HepG2 (cell line): ENCODE measurements around the gene CARHSP1. TPM values are rescaled to one million over a fixed set of nuclear protein-coding genes. Genes with fewer than 3 reads are reported as not detected.

Source experiments
- ATAC-seq: fragments of 200-7000 bp; cut with Tn5 transposase; 3 replicates; pipeline ENCODE4 v1.9.1; 2020; ENCODE audit warnings: mild to moderate bottlenecking, moderate library complexity
- BruUV-seq: library from RNA; stranded (reverse); fragments of 400-500 nt; replicated peaks from 2 replicates; lab custom pipeline; 2021; lab: Mats Ljungman, UMichigan
- CTCF ChIA-PET: fragments of 300-600 bp; formaldehyde crosslinking; extraction: SDS; loops from one replicate; lab custom pipeline; 2021; ENCODE audit warnings: low total read pairs, inconsistent platforms, low intra/inter-chr PET ratio; lab: Yijun Ruan, JAX
- POLR2A ChIA-PET: fragments of 350-600 bp; sonication (Branson Sonifier 250); formaldehyde crosslinking; loops from one replicate; lab custom pipeline; 2020; ENCODE audit warnings: antibody characterized with exemption, inconsistent platforms; lab: Yijun Ruan, JAX
- DNase-seq: peaks from one replicate; pipeline ENCODE4 v3.0.0-alpha.2; 2015; ENCODE audit warnings: low spot score
- FAIRE-seq: peaks from 3 replicates; lab custom pipeline; 2011; peaks lifted over from hg19 to GRCh38; lab: Jason Lieb, UNC
- H2AFZ ChIP-seq: one replicate; pipeline ENCODE4 v1.6.1; 2011; ENCODE audit warnings: low read length, inconsistent platforms
- H3K27ac ChIP-seq: fragments of 300-600 bp; 3 replicates; pipeline ENCODE4 v1.8.0; 2011; ENCODE audit warnings: mixed run types, mild to moderate bottlenecking, mixed read lengths, low read length, inconsistent platforms; ENCODE audit not compliant: insufficient read depth; ENCODE audit errors: extremely low read length
- H3K27me3 ChIP-seq, 2 experiments: fragments of 200-600 bp in 1 of 2; 2 replicates in 1 of 2; 3 replicates in 1 of 2; pipeline versions ENCODE4 v1.6.0 to v1.8.0; 2011; ENCODE audit warnings: low read length in 2 of 2, mild to moderate bottlenecking in 2 of 2, moderate library complexity in 2 of 2, inconsistent platforms in 1 of 2; ENCODE audit not compliant: insufficient read depth in 2 of 2, control insufficient read depth in 1 of 2
- H3K36me3 ChIP-seq, 2 experiments: fragments of 200-600 bp in 1 of 2; replicated peaks in 1 of 2; 2 replicates in 1 of 2; 3 replicates in 1 of 2; pipeline versions ENCODE4 v1.5.1 to v1.8.0; 2011; ENCODE audit warnings: low read length in 2 of 2, inconsistent platforms in 1 of 2; ENCODE audit not compliant: insufficient read depth in 2 of 2, control insufficient read depth in 1 of 2
- H3K4me1 ChIP-seq: 2 replicates; pipeline ENCODE4 v1.5.1; 2012; ENCODE audit warnings: low read length, inconsistent platforms; ENCODE audit not compliant: insufficient read depth
- H3K4me2 ChIP-seq: 2 replicates; pipeline ENCODE4 v1.6.0; 2011; ENCODE audit warnings: low read depth, low read length, inconsistent platforms
- H3K4me3 ChIP-seq, 3 experiments: fragments of 200-600 bp in 1 of 3; sonication (generic), shearing (Covaris generic) in 1 of 3; replicated peaks in 1 of 3; 2 replicates each; pipeline ENCODE4 v1.5.1; 2011 to 2016; ENCODE audit warnings: low read length in 3 of 3, inconsistent platforms in 2 of 3, low read depth in 2 of 3, mild to moderate bottlenecking in 2 of 3, control low read depth in 1 of 3, mixed read lengths in 1 of 3; ENCODE audit not compliant: insufficient read depth in 1 of 3
- H3K79me2 ChIP-seq: one replicate; pipeline ENCODE4 v1.6.1; 2011; ENCODE audit warnings: low read length, inconsistent platforms; ENCODE audit not compliant: insufficient read depth
- H3K9ac ChIP-seq: 2 replicates; pipeline ENCODE4 v1.6.0; 2011; ENCODE audit warnings: mild to moderate bottlenecking, low read depth, low read length, inconsistent platforms; ENCODE audit not compliant: insufficient read depth
- H3K9me3 ChIP-seq: 2 replicates; pipeline ENCODE4 v1.5.1; 2012; ENCODE audit warnings: mild to moderate bottlenecking, low read length
- H4K20me1 ChIP-seq: 2 replicates; pipeline ENCODE4 v1.6.0; 2011; ENCODE audit warnings: inconsistent platforms, mild to moderate bottlenecking, low read length, moderate library complexity; ENCODE audit not compliant: insufficient read depth
- POLR2G ChIP-seq: fragments of 200-400 bp; formaldehyde crosslinking; IDR thresholded peaks from 2 replicates; pipeline ENCODE4 v1.6.1; 2018; ENCODE audit warnings: mild to moderate bottlenecking, low read depth, low read length, moderate library complexity
- RBM22 ChIP-seq: fragments of 200-400 bp; formaldehyde crosslinking; optimal IDR thresholded peaks from 2 replicates; pipeline ENCODE3; 2017; ENCODE audit warnings: mild to moderate bottlenecking, low read length, moderate library complexity
- WGBS: methylation state at CpG from one replicate; pipeline ENCODE4 v1.1.6; 2017; ENCODE audit warnings: low lambda C conversion rate; 5-methylcytosine and 5-hydroxymethylcytosine counted together
- in situ Hi-C: cut with HindIII; loops from 2 replicates; pipeline ENCODE4 v1.10.0; 2017; ENCODE audit warnings: low pct_unique_long_range_greater_than_20kb; ENCODE audit not compliant: extremely low pct_ligation_motif_present
- intact Hi-C: fragments of 100-400 bp; cut with micrococcal nuclease; formaldehyde crosslinking; loops from one replicate; pipeline ENCODE4 v1.10.0; 2022; ENCODE audit not compliant: unreplicated experiment
- polyA plus RNA-seq, 8 experiments: library from polyadenylated mRNA; depleted of rRNA in 3 of 8; stranded (reverse) in 7 of 8; unstranded in 1 of 8; fragments of >200 nt; fragmentation: Illumina TruSeq in 4 of 8; extraction: Trizol in 4 of 8; gene quantifications; 2 replicates each; pipeline versions ENCODE4 v1.2.1 to v1.2.3, GENCODE V29; 2011 to 2016; ENCODE audit warnings: low read depth in 4 of 8, missing spikeins in 1 of 8, mixed read lengths in 1 of 8; ENCODE audit not compliant: insufficient read depth in 1 of 8
- total RNA-seq, 5 experiments: library from RNA; depleted of rRNA; stranded (reverse); fragments of >200 nt; fragmentation: Illumina TruSeq; extraction: Trizol; gene quantifications; 2 replicates each; pipeline ENCODE4 v1.2.3, GENCODE V29; 2016; ENCODE audit warnings: low read depth in 1 of 5
- TF ChIP-seq, protein P1 (sequence below): sonication (generic); formaldehyde crosslinking; IDR thresholded peaks from 2 replicates; pipeline ENCODE4 v1.5.0; 2020; ENCODE audit warnings: mild to moderate bottlenecking, missing genetic modification reagents, borderline replicate concordance
- TF ChIP-seq, protein P2 (sequence below): IDR thresholded peaks from 2 replicates; pipeline ENCODE4 v1.6.1; 2016; ENCODE audit warnings: low read depth, borderline replicate concordance

CARHSP1 gene
- total and polyA plus RNA-seq, 2 of the 13 experiments (the other 11 are each of a cell fraction or from before 2014, with no cell fraction given) = 173 to 345 TPM

DNA sequence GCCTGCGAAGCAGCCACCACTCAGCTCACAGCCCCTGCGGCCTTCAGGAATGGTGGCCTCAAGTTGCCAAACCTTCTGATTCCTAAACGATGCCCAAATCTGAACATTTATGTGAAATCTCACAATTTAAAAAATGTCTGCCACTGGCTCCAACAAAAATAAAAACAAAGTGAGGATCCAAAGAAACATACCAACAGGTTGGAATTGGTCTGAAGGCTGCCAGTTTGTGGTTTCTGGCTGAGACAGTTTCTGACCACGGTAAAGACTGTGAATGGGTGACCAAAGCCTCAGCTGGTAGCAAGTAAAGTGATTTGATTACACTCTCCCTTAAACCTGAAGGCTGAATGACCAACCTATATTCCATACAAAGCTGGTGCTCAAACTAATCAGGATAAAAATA, 38.3 kb upstream of the CARHSP1 start:
- H3K4me1 ChIP-seq = no peaks in the 10 kb centered on the region
- 95% methylated on average over 4 of the region's 4 CpGs for WGBS
- intact Hi-C loops = loop anchor here (5.0 kb wide), 1 partner anchor 230 kb away; no protein-coding TSS in a partner anchor
- no peak overlapping the region for H3K9ac ChIP-seq
- peaks cover 65 to 95% of the 10 kb centered on the region in 2 experiments for H3K36me3 ChIP-seq
- TF ChIP-seq POLR2G (0 out of 2 replicates have a peak, but pooled peaks have one; percentile 15), RBM22 (peak; percentile 79)
- TF ChIP-seq, protein P1, sequence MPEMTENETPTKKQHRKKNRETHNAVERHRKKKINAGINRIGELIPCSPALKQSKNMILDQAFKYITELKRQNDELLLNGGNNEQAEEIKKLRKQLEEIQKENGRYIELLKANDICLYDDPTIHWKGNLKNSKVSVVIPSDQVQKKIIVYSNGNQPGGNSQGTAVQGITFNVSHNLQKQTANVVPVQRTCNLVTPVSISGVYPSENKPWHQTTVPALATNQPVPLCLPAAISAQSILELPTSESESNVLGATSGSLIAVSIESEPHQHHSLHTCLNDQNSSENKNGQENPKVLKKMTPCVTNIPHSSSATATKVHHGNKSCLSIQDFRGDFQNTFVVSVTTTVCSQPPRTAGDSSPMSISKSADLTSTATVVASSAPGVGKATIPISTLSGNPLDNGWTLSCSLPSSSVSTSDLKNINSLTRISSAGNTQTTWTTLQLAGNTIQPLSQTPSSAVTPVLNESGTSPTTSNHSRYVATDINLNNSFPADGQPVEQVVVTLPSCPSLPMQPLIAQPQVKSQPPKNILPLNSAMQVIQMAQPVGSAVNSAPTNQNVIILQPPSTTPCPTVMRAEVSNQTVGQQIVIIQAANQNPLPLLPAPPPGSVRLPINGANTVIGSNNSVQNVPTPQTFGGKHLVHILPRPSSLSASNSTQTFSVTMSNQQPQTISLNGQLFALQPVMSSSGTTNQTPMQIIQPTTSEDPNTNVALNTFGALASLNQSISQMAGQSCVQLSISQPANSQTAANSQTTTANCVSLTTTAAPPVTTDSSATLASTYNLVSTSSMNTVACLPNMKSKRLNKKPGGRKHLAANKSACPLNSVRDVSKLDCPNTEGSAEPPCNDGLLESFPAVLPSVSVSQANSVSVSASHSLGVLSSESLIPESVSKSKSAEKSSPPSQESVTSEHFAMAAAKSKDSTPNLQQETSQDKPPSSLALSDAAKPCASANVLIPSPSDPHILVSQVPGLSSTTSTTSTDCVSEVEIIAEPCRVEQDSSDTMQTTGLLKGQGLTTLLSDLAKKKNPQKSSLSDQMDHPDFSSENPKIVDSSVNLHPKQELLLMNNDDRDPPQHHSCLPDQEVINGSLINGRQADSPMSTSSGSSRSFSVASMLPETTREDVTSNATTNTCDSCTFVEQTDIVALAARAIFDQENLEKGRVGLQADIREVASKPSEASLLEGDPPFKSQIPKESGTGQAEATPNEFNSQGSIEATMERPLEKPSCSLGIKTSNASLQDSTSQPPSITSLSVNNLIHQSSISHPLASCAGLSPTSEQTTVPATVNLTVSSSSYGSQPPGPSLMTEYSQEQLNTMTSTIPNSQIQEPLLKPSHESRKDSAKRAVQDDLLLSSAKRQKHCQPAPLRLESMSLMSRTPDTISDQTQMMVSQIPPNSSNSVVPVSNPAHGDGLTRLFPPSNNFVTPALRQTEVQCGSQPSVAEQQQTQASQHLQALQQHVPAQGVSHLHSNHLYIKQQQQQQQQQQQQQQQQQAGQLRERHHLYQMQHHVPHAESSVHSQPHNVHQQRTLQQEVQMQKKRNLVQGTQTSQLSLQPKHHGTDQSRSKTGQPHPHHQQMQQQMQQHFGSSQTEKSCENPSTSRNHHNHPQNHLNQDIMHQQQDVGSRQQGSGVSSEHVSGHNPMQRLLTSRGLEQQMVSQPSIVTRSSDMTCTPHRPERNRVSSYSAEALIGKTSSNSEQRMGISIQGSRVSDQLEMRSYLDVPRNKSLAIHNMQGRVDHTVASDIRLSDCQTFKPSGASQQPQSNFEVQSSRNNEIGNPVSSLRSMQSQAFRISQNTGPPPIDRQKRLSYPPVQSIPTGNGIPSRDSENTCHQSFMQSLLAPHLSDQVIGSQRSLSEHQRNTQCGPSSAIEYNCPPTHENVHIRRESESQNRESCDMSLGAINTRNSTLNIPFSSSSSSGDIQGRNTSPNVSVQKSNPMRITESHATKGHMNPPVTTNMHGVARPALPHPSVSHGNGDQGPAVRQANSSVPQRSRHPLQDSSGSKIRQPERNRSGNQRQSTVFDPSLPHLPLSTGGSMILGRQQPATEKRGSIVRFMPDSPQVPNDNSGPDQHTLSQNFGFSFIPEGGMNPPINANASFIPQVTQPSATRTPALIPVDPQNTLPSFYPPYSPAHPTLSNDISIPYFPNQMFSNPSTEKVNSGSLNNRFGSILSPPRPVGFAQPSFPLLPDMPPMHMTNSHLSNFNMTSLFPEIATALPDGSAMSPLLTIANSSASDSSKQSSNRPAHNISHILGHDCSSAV (CRISPR knock-in tag) = no peak
- TF ChIP-seq, protein P2, sequence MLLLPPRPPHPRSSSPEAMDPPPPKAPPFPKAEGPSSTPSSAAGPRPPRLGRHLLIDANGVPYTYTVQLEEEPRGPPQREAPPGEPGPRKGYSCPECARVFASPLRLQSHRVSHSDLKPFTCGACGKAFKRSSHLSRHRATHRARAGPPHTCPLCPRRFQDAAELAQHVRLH (CRISPR knock-in tag) = no peak
- H3K4me2 ChIP-seq = no peak overlapping the region
- CTCF ChIA-PET = no interaction called here
- FAIRE-seq (no peak), DNase-seq (no peak), ATAC-seq (no peak)
- POLR2A ChIA-PET = no interaction called here
- no peak overlapping the region for H2AFZ ChIP-seq
- no peak overlapping the region for H3K27ac ChIP-seq
- H3K27me3 ChIP-seq = no peaks in the 10 kb centered on the region
- H3K4me3 ChIP-seq = no peak overlapping the region
- BruUV-seq = no TSS peak
- H3K9me3 ChIP-seq = no peaks in the 10 kb centered on the region
- in situ Hi-C loops = no loop called here
- peaks cover 9% of the 10 kb centered on the region for H3K79me2 ChIP-seq
- H4K20me1 ChIP-seq = peaks cover 16% of the 10 kb centered on the region; the same call in 1 of the 2 replicates
